ENCODE results near the gene OBP2A. TPM values are rescaled to one million over a fixed set of nuclear protein-coding genes. Genes with fewer than 3 reads are reported as not detected.

Gene OBP2A
- total RNA-seq, 1 donor from 2014 or later: not detected

GRCh38 chr9:135596211-135596610 is 50.3 kb downstream of the OBP2A start:
- DNase-seq (ENCODE audit: low read depth, low spot score): no peak

Other genes starting within 250 kb of the OBP2A start
- gene PPP1R26, start 66.3 kb upstream of the OBP2A start, total RNA-seq: 16.1 and 16.6 TPM in 2 replicates
- 22.6 and 23.0 TPM in 2 replicates for gene MRPS2, start 45.4 kb upstream of the OBP2A start, total RNA-seq
- gene LCN1, start 24.7 kb upstream of the OBP2A start, total RNA-seq: not detected in 2 replicates
- gene PAEP, start 15.6 kb downstream of the OBP2A start, total RNA-seq: not detected in 2 replicates
- not detected in 2 replicates for gene GLT6D1, start 93.4 kb downstream of the OBP2A start, total RNA-seq
- gene LCN9, start 117.2 kb downstream of the OBP2A start, total RNA-seq: not detected in 2 replicates
- gene SOHLH1, start 153.4 kb downstream of the OBP2A start, total RNA-seq: not detected in 2 replicates
- gene KCNT1, start 156.1 kb downstream of the OBP2A start, total RNA-seq: under 0.01 TPM in 1 of 2 replicates, not detected in the other

All from pulmonary artery endothelial cell (primary cell).